Stomach (tissue), 9 donors: ENCODE measurements around the gene SDCBP2. TPM values are rescaled to one million over a fixed set of nuclear protein-coding genes. Genes with fewer than 3 reads are reported as not detected.

Experiments
- DNase-seq, 2 donors: peaks; one replicate each; pipeline versions ENCODE4 v3.0.0 to v3.0.0-alpha.2; 2013 to 2019
- H3K27ac ChIP-seq, 5 donors: fragments of 200-600 bp in 4 of 5; sonication (generic) in 4 of 5; one replicate each; pipeline ENCODE4 v1.5.1; 2013 to 2019; ENCODE audit warnings: mild to moderate bottlenecking in 1 of 5, moderate library complexity in 1 of 5
- H3K27me3 ChIP-seq, 3 donors: fragments of 200-600 bp; sonication (generic); one replicate each; pipeline ENCODE4 v1.5.1; 2017 to 2019; ENCODE audit warnings: mixed run types in 1 of 3
- H3K36me3 ChIP-seq, 4 donors: fragments of 200-600 bp; sonication (generic); 1 replicate in 3 of 4; 2 replicates in 1 of 4; pipeline ENCODE4 v1.5.1; 2016 to 2019
- H3K4me1 ChIP-seq, 4 donors: fragments of 200-600 bp; sonication (generic); one replicate each; pipeline ENCODE4 v1.5.1; 2016 to 2019
- H3K4me3 ChIP-seq, 4 donors: fragments of 200-600 bp; sonication (generic) in 3 of 4; one replicate each; pipeline ENCODE4 v1.5.1; 2016 to 2019; ENCODE audit warnings: mild to moderate bottlenecking in 1 of 4
- H3K9me3 ChIP-seq, 4 donors: fragments of 200-600 bp; sonication (generic); one replicate each; pipeline ENCODE4 v1.5.1; 2016 to 2019
- CTCF ChIP-seq, 7 experiments: fragments of 450-650 bp in 4 of 7; fragments of 200-600 bp in 3 of 7; sonication (generic) in 3 of 7; IDR thresholded peaks; one replicate each; pipeline ENCODE4 v1.5.1; 2016 to 2019; ENCODE audit warnings: antibody characterized with exemption in 7 of 7, control low read depth in 2 of 7, mild to moderate bottlenecking in 1 of 7
- EP300 ChIP-seq: sonication (generic); formaldehyde crosslinking; IDR thresholded peaks from one replicate; pipeline ENCODE4 v1.6.1; 2017; ENCODE audit warnings: antibody characterized with exemption
- POLR2A ChIP-seq, 4 donors: fragments of 450-650 bp; IDR thresholded peaks; one replicate each; pipeline ENCODE4 v1.6.1; 2016; ENCODE audit warnings: antibody characterized with exemption in 4 of 4, control low read depth in 2 of 4, mild to moderate bottlenecking in 1 of 4, moderate library complexity in 1 of 4
- POLR2AphosphoS5 ChIP-seq, 3 donors: sonication (generic); formaldehyde crosslinking; IDR thresholded peaks; one replicate each; pipeline ENCODE4 v1.6.1; 2016; ENCODE audit warnings: antibody characterized with exemption in 3 of 3
- WGBS, 5 donors: extraction: QIAGEN DNeasy Blood & Tissue Kit in 3 of 5; methylation state at CpG; one replicate each; pipeline versions ENCODE4 v1.1.5 to v1.1.7; 2013 to 2018; 5-methylcytosine and 5-hydroxymethylcytosine counted together
- intact Hi-C: fragments of 100-400 bp; cut with DNase I; formaldehyde crosslinking; loops from one replicate; pipeline ENCODE4 v1.15.1; 2023; ENCODE audit warnings: low total_unique reads
- polyA plus RNA-seq, 3 donors: library from polyadenylated mRNA; stranded (reverse); fragments of 200-250 nt; gene quantifications; one replicate each; pipeline ENCODE4 v1.2.3, GENCODE V29; 2013
- total RNA-seq, 5 donors: library from RNA; depleted of rRNA; stranded (reverse); fragments of >200 nt; gene quantifications; one replicate each; pipeline versions ENCODE4 v1.1.0 to v1.2.3, GENCODE V29; 2014 to 2016
- donor health status: healthy with polysubstance abuse.
- donor health status: Bipolar disorder and iron deficiency.
- donor health status: healthy.

The SDCBP2 gene
- total and polyA plus RNA-seq, 8 donors, result 33.3 to 297 (median 60.5) TPM

- intact Hi-C loops, result loop anchor here (5.0 kb wide), 1 partner anchor 70 kb away; no protein-coding TSS in a partner anchor
- no peaks in the 10 kb centered on the region for H3K27me3 ChIP-seq
- H3K9me3 ChIP-seq, result no peaks in the 10 kb centered on the region
- H3K4me3 ChIP-seq, result no peak overlapping the region
- 49 to 57% (median 55%) methylated on average over 12 of the region's 12 CpGs for WGBS, 5 donors
- no peak overlapping the region for H3K27ac ChIP-seq
- no peak for DNase-seq
- H3K4me1 ChIP-seq, result peaks cover 4 to 22% (median 14%) of the 10 kb centered on the region in 4 donors
- no peak for TF ChIP-seq POLR2A (IDR thresholded peaks at IDR 0.05)
- no peak for TF ChIP-seq EP300
- no peak for TF ChIP-seq CTCF (IDR thresholded peaks at IDR 0.05)
- TF ChIP-seq POLR2AphosphoS5 (IDR thresholded peaks at IDR 0.05), result no peak
- H3K36me3 ChIP-seq, result peaks cover 0 to 32% (median 10%) of the 10 kb centered on the region in 4 donors
Measured at GRCh38 chr20:1317545-1318255, 11.2 kb downstream of the SDCBP2 start.

- intact Hi-C loops, result loop anchor here (5.0 kb wide), 1 partner anchor 71 kb away; no protein-coding TSS in a partner anchor
- 83 to 91% (median 84%) methylated on average over 5 of the region's 5 CpGs for WGBS, 5 donors
- H3K27me3 ChIP-seq, result no peaks in the 10 kb centered on the region
Measured at GRCh38 chr20:1315804-1316203, 13.1 kb downstream of the SDCBP2 start.

GRCh38 chr20:1313236-1313964 is 15.5 kb downstream of the SDCBP2 start:
- DNase-seq, result peak; percentile 77 to 92
- Histone ChIP-seq H3K36me3 (peaks cover 0 to 54% (median 28%) of the 10 kb centered on the region in 4 donors), H3K27me3 (no peaks in the 10 kb centered on the region), H3K9me3 (no peaks in the 10 kb centered on the region), H3K4me1 (peaks cover 4 to 13% (median 10%) of the 10 kb centered on the region in 4 donors), H3K4me3 (peak overlapping the region in 3 of 4 donors; percentile 20 to 34 (median 31)), H3K27ac (peak overlapping the region in 1 of 5 donors; percentile 6)
- WGBS, 5 donors, result 1 to 22% (median 18%) methylated on average over 13 to 38 of the region's 38 CpGs
- intact Hi-C loops, result loop anchor here (5.0 kb wide), 1 partner anchor 124 kb away; no protein-coding TSS in a partner anchor
- TF ChIP-seq POLR2A (IDR thresholded peaks at IDR 0.05), result no peak
- TF ChIP-seq CTCF (IDR thresholded peaks at IDR 0.05), result peak in 5 of 7 experiments; percentile 91 to 99 (median 95)
- no peak for TF ChIP-seq EP300
- peak in 1 of 3 donors; percentile 56 for TF ChIP-seq POLR2AphosphoS5 (IDR thresholded peaks at IDR 0.05)

More at GRCh38 chr20:1315804-1316203, 13.1 kb downstream of the SDCBP2 start:
- TF ChIP-seq POLR2A (IDR thresholded peaks at IDR 0.05) (no peak), EP300 (no peak), CTCF (IDR thresholded peaks at IDR 0.05) (no peak), POLR2AphosphoS5 (IDR thresholded peaks at IDR 0.05) (no peak)
- no peak for DNase-seq
- peaks cover 4 to 13% (median 11%) of the 10 kb centered on the region in 4 donors for H3K4me1 ChIP-seq
- no peak overlapping the region for H3K27ac ChIP-seq
- no peaks in the 10 kb centered on the region for H3K9me3 ChIP-seq
- peaks cover 0 to 44% (median 18%) of the 10 kb centered on the region in 4 donors for H3K36me3 ChIP-seq
- no peak overlapping the region for H3K4me3 ChIP-seq

GRCh38 chr20:1312904-1313235 is 16.1 kb downstream of the SDCBP2 start:
- TF ChIP-seq POLR2A (IDR thresholded peaks at IDR 0.05) (no peak), POLR2AphosphoS5 (IDR thresholded peaks at IDR 0.05) (no peak), EP300 (no peak), CTCF (IDR thresholded peaks at IDR 0.05) (no peak)
- H3K36me3 ChIP-seq, result peaks cover 0 to 54% (median 31%) of the 10 kb centered on the region in 4 donors
- intact Hi-C loops, result loop anchor here (5.0 kb wide), 1 partner anchor 124 kb away; no protein-coding TSS in a partner anchor
- WGBS, 5 donors, result 80 to 86% (median 81%) methylated on average over 15 to 16 of the region's 16 CpGs
- no peak overlapping the region for H3K27ac ChIP-seq
- H3K4me1 ChIP-seq, result peaks cover 4 to 13% (median 10%) of the 10 kb centered on the region in 4 donors
- DNase-seq, result no peak
- H3K9me3 ChIP-seq, result no peaks in the 10 kb centered on the region
- H3K27me3 ChIP-seq, result no peaks in the 10 kb centered on the region
- H3K4me3 ChIP-seq, result peak overlapping the region in 2 of 4 donors; percentile 31 to 34
